IMR-90 (cell line): ENCODE data around the gene PLXNA1. TPM values are rescaled to one million over a fixed set of nuclear protein-coding genes. Genes with fewer than 3 reads are reported as not detected.

Source experiments
- ATAC-seq: fragments of 200-7000 bp; cut with Tn5 transposase; 2 replicates; pipeline ENCODE4 v1.9.1; 2020; ENCODE audit warnings: low read depth, mild to moderate bottlenecking, moderate library complexity
- BruUV-seq: library from RNA; stranded (reverse); fragments of 400-500 nt; replicated peaks from 2 replicates; lab custom pipeline; 2021; lab: Mats Ljungman, UMichigan
- CTCF ChIA-PET: fragments of 300-600 bp; formaldehyde crosslinking; extraction: SDS; loops from one replicate; lab custom pipeline; 2021; ENCODE audit warnings: antibody characterized with exemption; lab: Yijun Ruan, JAX
- POLR2A ChIA-PET: fragments of 300-600 bp; sonication (Branson Sonifier 250); formaldehyde crosslinking; loops from one replicate; lab custom pipeline; 2022; ENCODE audit warnings: antibody characterized with exemption; ENCODE audit not compliant: unreplicated experiment; lab: Charles Lee
- DNase-seq: peaks from one replicate; pipeline ENCODE4 v3.0.0; 2013
- H2AFZ ChIP-seq: replicated peaks from 2 replicates; pipeline ENCODE3; 2013; ENCODE audit warnings: low read length, mild to moderate bottlenecking; ENCODE audit not compliant: poor library complexity
- H2AK5ac ChIP-seq: 2 replicates; pipeline ENCODE4 v1.6.1; 2013; ENCODE audit warnings: low read depth, low read length, inconsistent platforms
- H2AK9ac ChIP-seq: replicated peaks from 2 replicates; pipeline ENCODE3; 2013; ENCODE audit warnings: mild to moderate bottlenecking, low read depth, low read length, moderate library complexity; ENCODE audit not compliant: poor library complexity
- H2BK120ac ChIP-seq: 2 replicates; pipeline ENCODE4 v1.6.1; 2013; ENCODE audit warnings: low read depth, low read length, inconsistent platforms
- H2BK15ac ChIP-seq: 3 replicates; pipeline ENCODE4 v1.6.1; 2013; ENCODE audit warnings: low read depth, low read length, inconsistent platforms
- H2BK20ac ChIP-seq: 2 replicates; pipeline ENCODE4 v1.6.1; 2013; ENCODE audit warnings: low read depth, mild to moderate bottlenecking, inconsistent platforms, low read length, moderate library complexity
- H2BK5ac ChIP-seq: 2 replicates; pipeline ENCODE4 v1.6.1; 2013; ENCODE audit warnings: mild to moderate bottlenecking, low read depth, low read length, inconsistent platforms; ENCODE audit not compliant: poor library complexity, severe bottlenecking
- H3K14ac ChIP-seq: replicated peaks from 2 replicates; pipeline ENCODE4 v1.6.1; 2013; ENCODE audit warnings: low read depth, low read length, inconsistent platforms
- H3K18ac ChIP-seq: 2 replicates; pipeline ENCODE4 v1.6.1; 2013; ENCODE audit warnings: low read depth, low read length, control low read depth
- H3K23ac ChIP-seq: 2 replicates; pipeline ENCODE4 v1.6.1; 2013; ENCODE audit warnings: low read depth, low read length, inconsistent platforms
- H3K27ac ChIP-seq: 2 replicates; pipeline ENCODE4 v1.5.1; 2013; ENCODE audit warnings: mild to moderate bottlenecking, control low read depth, low read length; ENCODE audit not compliant: insufficient read depth
- H3K27me3 ChIP-seq: 2 replicates; pipeline ENCODE4 v1.6.1; 2013; ENCODE audit warnings: low read length; ENCODE audit not compliant: control insufficient read depth, insufficient read depth
- H3K36me3 ChIP-seq: 2 replicates; pipeline ENCODE4 v1.6.1; 2013; ENCODE audit warnings: low read length, mixed read lengths; ENCODE audit not compliant: control insufficient read depth, insufficient read depth
- H3K4ac ChIP-seq: 2 replicates; pipeline ENCODE4 v1.6.1; 2013; ENCODE audit warnings: low read depth, low read length, inconsistent platforms
- H3K4me1 ChIP-seq: 2 replicates; pipeline ENCODE4 v1.6.1; 2013; ENCODE audit warnings: low read length, mixed read lengths; ENCODE audit not compliant: control insufficient read depth, insufficient read depth
- H3K4me2 ChIP-seq: 2 replicates; pipeline ENCODE4 v1.6.1; 2013; ENCODE audit warnings: low read depth, mild to moderate bottlenecking, control low read depth, low read length, moderate library complexity
- H3K4me3 ChIP-seq: 2 replicates; pipeline ENCODE4 v1.5.1; 2013; ENCODE audit warnings: low read depth, mild to moderate bottlenecking, control low read depth, low read length, moderate library complexity; ENCODE audit not compliant: insufficient read depth
- H3K56ac ChIP-seq: 2 replicates; pipeline ENCODE4 v1.6.1; 2013; ENCODE audit warnings: low read length, inconsistent platforms; ENCODE audit not compliant: insufficient read depth; ENCODE audit errors: extremely low read depth
- H3K79me1 ChIP-seq, 2 experiments: 2 replicates each; pipeline ENCODE4 v1.6.1; 2013; ENCODE audit warnings: low read length in 2 of 2, inconsistent platforms in 1 of 2, low read depth in 1 of 2
- H3K9ac ChIP-seq: 2 replicates; pipeline ENCODE4 v1.6.1; 2013; ENCODE audit warnings: low read depth, low read length, control low read depth
- H3K9me1 ChIP-seq: 2 replicates; pipeline ENCODE4 v1.6.1; 2013; ENCODE audit warnings: low read length, inconsistent platforms; ENCODE audit not compliant: insufficient read depth
- H3K9me3 ChIP-seq: 2 replicates; pipeline ENCODE4 v1.6.1; 2013; ENCODE audit warnings: low read length; ENCODE audit not compliant: control insufficient read depth, insufficient read depth
- H4K20me1 ChIP-seq: 2 replicates; pipeline ENCODE4 v1.6.1; 2013; ENCODE audit warnings: low read length, inconsistent platforms; ENCODE audit not compliant: insufficient read depth
- H4K5ac ChIP-seq: 2 replicates; pipeline ENCODE4 v1.6.1; 2013; ENCODE audit warnings: mild to moderate bottlenecking, low read depth, low read length, control low read depth
- H4K8ac ChIP-seq, 2 experiments: 2 replicates each; pipeline ENCODE4 v1.6.1; 2013; ENCODE audit warnings: low read depth in 2 of 2, low read length in 2 of 2, control low read depth in 1 of 2, inconsistent platforms in 1 of 2
- H4K91ac ChIP-seq: 2 replicates; pipeline ENCODE4 v1.6.1; 2013; ENCODE audit warnings: low read depth, low read length, inconsistent platforms; ENCODE audit not compliant: insufficient read depth
- BHLHE40 ChIP-seq: fragments of 150-350 bp; IDR thresholded peaks from 2 replicates; pipeline ENCODE4 v1.6.1; 2016; ENCODE audit warnings: mild to moderate bottlenecking, low read depth, low read length
- CEBPB ChIP-seq: IDR thresholded peaks from 2 replicates; pipeline ENCODE4 v1.6.1; 2012; ENCODE audit warnings: low read depth, low read length, improper control_type of control experiment
- CHD1 ChIP-seq: IDR thresholded peaks from 2 replicates; pipeline ENCODE4 v1.6.1; 2012; ENCODE audit warnings: low read depth, low read length, improper control_type of control experiment
- CTCF ChIP-seq: conservative IDR thresholded peaks from 2 replicates; pipeline ENCODE4 v1.5.1; 2012; ENCODE audit warnings: mild to moderate bottlenecking, low read depth, low read length, improper control_type of control experiment
- ELK1 ChIP-seq: fragments of 150-350 bp; IDR thresholded peaks from 2 replicates; pipeline ENCODE4 v1.6.1; 2016; ENCODE audit warnings: low read depth, mild to moderate bottlenecking, low read length, moderate library complexity, borderline replicate concordance
- FOS ChIP-seq: fragments of 150-350 bp; IDR thresholded peaks from 2 replicates; pipeline ENCODE4 v1.6.1; 2016; ENCODE audit warnings: low read depth, low read length
- MAFK ChIP-seq: IDR thresholded peaks from 2 replicates; pipeline ENCODE4 v1.6.1; 2012; ENCODE audit warnings: low read depth, low read length, improper control_type of control experiment
- MAZ ChIP-seq: IDR thresholded peaks from 2 replicates; pipeline ENCODE4 v1.6.1; 2012; ENCODE audit warnings: low read depth, mild to moderate bottlenecking, low read length, improper control_type of control experiment, moderate library complexity, borderline replicate concordance
- MXI1 ChIP-seq: IDR thresholded peaks from 2 replicates; pipeline ENCODE4 v1.6.1; 2012; ENCODE audit warnings: low read depth, mild to moderate bottlenecking, low read length, moderate library complexity, borderline replicate concordance
- NFE2L2 ChIP-seq: fragments of 150-350 bp; IDR thresholded peaks from 2 replicates; pipeline ENCODE4 v1.6.1; 2016; ENCODE audit warnings: low read depth, mild to moderate bottlenecking, low read length
- POLR2A ChIP-seq: IDR thresholded peaks from 2 replicates; pipeline ENCODE4 v1.6.1; 2012; ENCODE audit warnings: mild to moderate bottlenecking, low read depth, low read length
- RAD21 ChIP-seq: IDR thresholded peaks from 2 replicates; pipeline ENCODE4 v1.6.1; 2012; ENCODE audit warnings: low read length, improper control_type of control experiment
- RCOR1 ChIP-seq: IDR thresholded peaks from 2 replicates; pipeline ENCODE4 v1.6.1; 2012; ENCODE audit warnings: mild to moderate bottlenecking, low read length, improper control_type of control experiment; ENCODE audit not compliant: insufficient replicate concordance
- RFX5 ChIP-seq: IDR thresholded peaks from 2 replicates; pipeline ENCODE4 v1.8.0; 2012; ENCODE audit warnings: low read depth, mild to moderate bottlenecking, low read length, moderate library complexity
- WGBS, 2 experiments: methylation state at CpG; one replicate each; pipeline versions ENCODE4 v1.1.5 to v1.1.7; 2013; ENCODE audit warnings: missing lambda C conversion rate in 2 of 2; ENCODE audit not compliant: insufficient read length in 1 of 2; ENCODE audit errors: extremely low coverage in 2 of 2; 5-methylcytosine and 5-hydroxymethylcytosine counted together
- dilution Hi-C: fragments of 300-500 bp; cut with HindIII; formaldehyde crosslinking; loops from one replicate; pipeline ENCODE4 v1.14.3; 2018; ENCODE audit warnings: low sequenced_read_pairs; ENCODE audit not compliant: unreplicated experiment
- in situ Hi-C: fragments of 300-500 bp; cut with MboI; formaldehyde crosslinking; loops from 3 replicates; pipeline ENCODE4 v1.14.3; 2019; ENCODE audit warnings: low sequenced_read_pairs, inconsistent platforms, mixed read lengths
- intact Hi-C: fragments of 100-400 bp; cut with micrococcal nuclease; formaldehyde crosslinking; loops from 2 replicates; pipeline ENCODE4 v1.10.0; 2022
- polyA plus RNA-seq, 3 experiments: library from polyadenylated mRNA; depleted of rRNA; stranded (reverse); fragments of >200 nt; gene quantifications; 2 replicates each; pipeline ENCODE4 v1.2.3, GENCODE V29; 2012; ENCODE audit warnings: low replicate concordance in 1 of 3
- total RNA-seq: library from RNA; depleted of rRNA; stranded (reverse); fragments of >200 nt; gene quantifications from 2 replicates; pipeline ENCODE4 v1.2.3, GENCODE V29; 2012

The PLXNA1 gene
- total and polyA plus RNA-seq, 2 of the 4 experiments (the other 2 are of a cell fraction) = 13.6 to 49.4 TPM

DNA sequence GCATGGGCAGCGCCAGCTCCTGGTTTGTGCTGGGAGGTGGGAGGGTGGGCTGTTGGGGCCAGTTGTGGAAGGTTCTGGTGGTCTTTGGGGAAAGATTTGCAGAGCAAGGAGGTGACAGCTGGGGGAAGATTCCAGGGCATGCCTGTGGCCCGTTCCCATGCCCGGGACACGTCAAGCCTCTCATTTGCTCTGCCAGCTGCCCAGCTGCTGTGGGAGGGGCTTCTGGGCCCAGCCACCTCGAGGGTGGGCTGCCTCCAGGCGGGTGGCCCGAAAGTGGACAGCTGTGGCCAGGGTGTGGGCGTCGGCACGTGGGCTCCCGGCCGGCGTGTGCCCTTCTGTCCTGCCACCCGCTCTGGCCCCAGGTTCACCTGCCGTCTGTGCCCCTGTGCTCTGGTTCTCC lies 17.2 kb downstream of the PLXNA1 start:
- Histone ChIP-seq H3K9me1 (peaks cover 25% of the 10 kb centered on the region), H4K20me1 (peaks cover 33% of the 10 kb centered on the region), H2AK5ac (no peak overlapping the region), H3K36me3 (peaks cover 16% of the 10 kb centered on the region), H3K27ac (no peak overlapping the region), H3K4ac (no peak overlapping the region), H3K27me3 (no peaks in the 10 kb centered on the region), H3K14ac (no peak overlapping the region), H3K4me3 (no peak overlapping the region), H2BK20ac (no peak overlapping the region), H3K9me3 (no peaks in the 10 kb centered on the region), H2BK15ac (no peak overlapping the region), H3K23ac (no peak overlapping the region), H3K4me1 (peaks cover 20% of the 10 kb centered on the region), H3K18ac (no peak overlapping the region), H4K5ac (no peak overlapping the region), H4K8ac (no peak overlapping the region), H2BK5ac (no peak overlapping the region), H3K79me1 (peaks cover 33 to 70% of the 10 kb centered on the region in 2 experiments), H3K4me2 (no peak overlapping the region), H3K56ac (no peak overlapping the region), H2BK120ac (no peak overlapping the region), H2AFZ (no peak overlapping the region), H4K91ac (no peak overlapping the region), H3K9ac (no peak overlapping the region), H2AK9ac (no peak overlapping the region)
- DNase-seq (no peak), ATAC-seq (no peak)
- intact Hi-C loops (loop anchor here (10.0 kb wide), 1 partner anchor 545 kb away; no protein-coding TSS in a partner anchor), in situ Hi-C loops (no loop called here), dilution Hi-C loops (no loop called here)
- no TSS peak for BruUV-seq
- TF ChIP-seq RCOR1 (no peak), NFE2L2 (no peak), POLR2A (no peak), BHLHE40 (no peak), CTCF (no peak), CHD1 (no peak), RAD21 (no peak), MXI1 (no peak), MAFK (no peak), FOS (no peak), ELK1 (no peak), RFX5 (no peak), CEBPB (no peak), MAZ (no peak)
- ChIA-PET POLR2A (no interaction called here), CTCF (no interaction called here)
- 75% methylated on average over 6 of the region's 15 CpGs; no CpG with 5 or more reads in 1 of the 2 experiments for WGBS, 2 experiments
